ENCODE results near the gene RGS19. TPM values are rescaled to one million over a fixed set of nuclear protein-coding genes. Genes with fewer than 3 reads are reported as not detected.

Gene RGS19
- total and polyA plus RNA-seq, 5 donors = 5.8 to 9.1 (median 8.0) TPM

DNA sequence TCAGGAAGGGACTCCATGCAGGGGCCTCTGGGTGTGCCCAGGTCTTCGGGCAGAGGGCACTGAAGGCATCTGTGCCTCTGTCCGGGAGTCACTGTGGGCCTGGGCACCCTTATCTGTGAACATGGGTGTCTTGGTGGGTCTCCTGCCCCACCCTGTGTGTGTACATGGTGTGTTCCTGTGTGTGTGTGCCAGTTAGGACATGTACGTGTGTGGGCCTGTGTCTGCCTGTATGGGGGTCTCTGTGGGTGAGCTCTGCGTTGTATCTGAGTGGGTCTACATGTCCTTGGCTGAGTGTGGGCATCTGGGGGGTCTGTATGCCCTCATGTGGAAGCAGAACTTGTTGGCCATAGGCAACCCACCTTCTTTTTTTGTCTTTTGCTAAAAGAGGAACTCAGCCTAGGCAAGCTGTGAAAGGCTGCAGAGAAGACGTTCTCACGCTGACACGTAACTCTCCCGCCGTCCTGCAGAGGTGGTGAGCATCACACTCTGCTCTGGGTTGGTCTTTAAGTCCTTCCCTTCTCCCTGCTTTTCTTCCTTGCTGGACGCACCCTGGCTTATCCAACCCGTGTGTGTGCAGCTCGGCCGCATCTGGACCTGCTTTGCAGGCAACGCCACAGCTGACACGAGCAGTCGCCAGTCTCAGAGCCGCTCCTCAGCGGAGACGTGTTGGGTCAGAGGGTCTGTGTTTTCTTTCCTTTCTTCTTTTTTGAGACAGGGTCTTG is 28.6 kb upstream of the RGS19 start:
- no peak overlapping the region for H3K27ac ChIP-seq (ENCODE audit: low read length)
- H3K4me1 ChIP-seq (ENCODE audit: control insufficient read depth, insufficient read depth, low read length) = no peaks in the 10 kb centered on the region
- no peaks in the 10 kb centered on the region for H3K9me3 ChIP-seq (ENCODE audit: control insufficient read depth, low read length)
- WGBS = 61% methylated on average over 19 of the region's 19 CpGs
- H3K4me3 ChIP-seq (ENCODE audit: low read length) = no peak overlapping the region
- no peaks in the 10 kb centered on the region for H3K27me3 ChIP-seq (ENCODE audit: control insufficient read depth, insufficient read depth)
- peak; percentile 9 to 37 (median 30) for DNase-seq
- no peak for ATAC-seq
- intact Hi-C loops (cut with DNase I) = no loop called here

DNA sequence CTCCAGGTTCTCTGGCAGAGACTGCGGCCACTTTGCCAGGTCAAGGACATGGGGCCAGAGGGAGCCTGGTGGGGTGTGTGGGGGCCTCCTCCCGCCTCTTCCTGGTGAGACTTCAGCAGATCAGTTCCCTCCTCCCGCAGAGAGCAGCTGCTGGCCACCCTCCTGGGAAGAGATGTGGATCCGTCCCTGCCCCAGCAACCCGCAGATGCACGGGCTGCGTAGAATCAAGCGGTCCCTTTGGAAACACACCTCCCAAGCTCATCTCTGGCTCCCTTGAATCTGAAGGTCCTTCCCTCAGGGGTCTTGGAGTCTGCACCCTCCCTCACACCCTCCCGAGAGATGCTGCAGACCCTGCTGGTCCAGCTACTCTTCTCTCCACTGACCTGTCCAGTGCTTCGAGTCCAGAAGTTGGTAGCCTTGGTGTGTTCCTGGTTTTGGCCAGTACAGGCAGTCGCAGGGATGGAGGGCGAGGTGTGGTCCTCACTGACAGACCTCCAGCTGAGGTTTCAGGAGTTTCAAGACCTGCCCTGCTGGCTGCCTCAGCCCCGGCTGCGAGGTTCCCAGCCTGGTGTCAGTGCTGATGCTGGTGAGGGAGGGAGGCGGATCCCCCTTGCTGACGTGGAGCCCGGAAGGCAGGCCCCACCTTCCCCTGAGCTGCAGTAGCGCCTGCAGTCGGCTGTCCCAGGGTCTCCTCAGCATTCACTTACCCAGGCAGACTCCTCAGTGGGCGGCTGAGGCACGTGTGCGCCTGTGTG is 27.8 kb upstream of the RGS19 start, which contains the start of gene NPBWR2:
TSS of gene NPBWR2 (minus strand) at position 585 of the 755 bp plus-strand sequence. CDS start 734 bp downstream, outside the sequence.
- Histone ChIP-seq H3K4me3 (ENCODE audit: low read length) (no peak within 1 kb of the TSS), H3K9me3 (ENCODE audit: control insufficient read depth, low read length) (no peaks in the 10 kb centered on the region), H3K27ac (ENCODE audit: low read length) (no peak within 1 kb of the TSS), H3K4me1 (ENCODE audit: control insufficient read depth, insufficient read depth, low read length) (no peaks in the 10 kb centered on the region), H3K27me3 (ENCODE audit: control insufficient read depth, insufficient read depth) (no peaks in the 10 kb centered on the region)
- intact Hi-C loops (cut with DNase I) = no loop called here
- DNase-seq (peak; percentile 7 to 35 (median 20)), ATAC-seq (no peak)
- WGBS = 54% methylated on average over 22 of the region's 22 CpGs

DNA sequence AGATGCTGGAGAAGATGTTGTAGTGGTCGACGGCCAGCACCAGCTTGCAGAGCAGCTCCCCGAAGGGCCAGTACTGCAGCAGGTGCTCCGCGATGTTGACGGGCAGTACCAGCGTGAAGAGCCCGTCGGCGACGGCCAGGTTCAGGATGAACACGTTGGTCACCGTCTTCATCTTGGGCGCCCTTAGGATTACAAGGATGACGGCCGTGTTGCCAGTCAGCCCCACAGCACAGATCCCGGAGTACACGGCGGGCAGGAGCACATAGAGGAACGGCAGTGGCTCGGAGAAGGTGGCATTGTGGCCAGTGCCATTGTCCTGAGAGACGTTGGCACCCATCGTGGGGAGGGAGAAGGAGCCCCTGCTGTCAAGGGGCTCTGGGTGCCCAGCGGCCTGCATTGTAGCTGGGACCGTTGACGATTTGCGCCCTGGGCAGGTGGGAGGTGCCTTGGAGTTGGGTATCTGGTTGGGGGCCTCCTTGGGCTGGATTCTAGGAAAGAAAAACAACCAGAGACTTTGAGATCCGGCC is 27.2 kb upstream of the RGS19 start:
- 90% methylated on average over 28 of the region's 28 CpGs for WGBS
- intact Hi-C loops (cut with DNase I) = no loop called here
- DNase-seq (peak; percentile 6 to 54 (median 21)), ATAC-seq (no peak)
- H3K4me1 ChIP-seq (ENCODE audit: control insufficient read depth, insufficient read depth, low read length) = no peaks in the 10 kb centered on the region
- H3K27me3 ChIP-seq (ENCODE audit: control insufficient read depth, insufficient read depth) = no peaks in the 10 kb centered on the region
- no peak overlapping the region for H3K27ac ChIP-seq (ENCODE audit: low read length)
- H3K4me3 ChIP-seq (ENCODE audit: low read length) = no peak overlapping the region
- H3K9me3 ChIP-seq (ENCODE audit: control insufficient read depth, low read length) = no peaks in the 10 kb centered on the region

DNA sequence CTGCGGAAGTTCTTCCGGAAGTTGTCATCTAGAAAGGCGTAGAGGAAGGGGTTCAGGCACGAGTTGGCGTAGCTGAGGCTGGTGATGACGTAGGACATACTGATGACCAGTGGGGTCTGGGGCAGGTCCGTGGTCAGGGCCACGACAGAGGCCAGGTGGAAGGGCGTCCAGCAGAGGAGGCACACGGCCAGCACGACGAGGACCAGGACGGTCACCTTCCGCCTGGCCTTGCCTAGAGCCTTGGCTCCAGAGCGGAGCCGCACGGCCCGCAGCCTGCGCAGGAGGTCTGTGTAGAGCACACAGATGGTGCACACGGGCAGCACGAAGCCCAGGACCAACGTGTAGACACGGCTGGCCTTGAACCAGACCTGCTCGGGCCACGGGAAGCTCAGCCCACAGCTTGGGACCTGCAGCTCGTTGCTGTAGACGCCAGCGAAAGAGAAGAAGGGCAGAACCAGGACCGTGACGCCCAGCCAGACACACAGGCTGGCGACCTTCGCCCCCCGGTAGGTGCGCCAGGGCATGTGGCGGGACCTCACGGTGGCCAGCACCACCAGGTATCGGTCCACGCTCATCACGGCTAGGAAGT is 26.6 kb upstream of the RGS19 start:
- intact Hi-C loops (cut with DNase I) = no loop called here
- ATAC-seq = no peak
- Histone ChIP-seq H3K27ac (ENCODE audit: low read length) (no peak overlapping the region), H3K4me1 (ENCODE audit: control insufficient read depth, insufficient read depth, low read length) (no peaks in the 10 kb centered on the region), H3K27me3 (ENCODE audit: control insufficient read depth, insufficient read depth) (no peaks in the 10 kb centered on the region), H3K4me3 (ENCODE audit: low read length) (no peak overlapping the region), H3K9me3 (ENCODE audit: control insufficient read depth, low read length) (no peaks in the 10 kb centered on the region)
- peak in 2 of 3 donors; percentile 9 to 24 for DNase-seq
- 92% methylated on average over 39 of the region's 39 CpGs for WGBS

DNA sequence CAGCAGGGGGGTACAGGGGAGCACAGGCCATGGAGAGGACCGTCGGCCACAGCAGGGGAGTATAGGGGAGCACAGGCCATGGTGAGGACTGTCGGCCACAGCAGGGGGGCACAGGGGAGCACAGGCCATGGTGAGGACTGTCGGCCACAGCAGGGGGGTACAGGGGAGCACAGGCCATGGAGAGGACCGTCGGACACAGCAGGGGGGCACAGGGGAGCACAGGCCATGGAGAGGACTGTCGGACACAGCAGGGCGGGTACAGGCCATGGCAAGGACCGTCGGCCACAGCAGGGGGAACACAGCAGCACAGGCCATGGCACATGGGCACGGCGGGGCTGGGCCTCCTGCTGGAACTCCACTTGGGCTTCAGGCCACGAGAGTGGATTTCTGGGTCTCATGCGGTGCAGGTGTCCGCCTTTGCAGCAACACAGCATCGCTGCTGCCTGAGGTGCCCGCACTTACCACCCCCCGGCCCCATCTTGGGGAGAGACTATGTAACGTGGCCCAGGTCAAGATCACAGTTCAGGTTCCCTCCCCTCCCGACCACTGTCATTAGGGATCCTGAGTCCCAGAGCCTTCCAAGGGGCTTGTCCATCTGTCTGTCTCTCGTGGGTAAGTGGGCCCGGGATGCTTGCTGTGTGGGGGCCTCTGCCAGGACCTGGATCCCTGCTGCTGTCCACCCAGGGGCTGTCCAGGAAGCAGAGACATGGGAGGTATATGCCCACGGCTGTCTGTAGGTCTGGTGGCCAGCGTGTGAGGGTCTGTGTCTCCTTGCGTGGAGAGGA is 25.5 kb upstream of the RGS19 start:
- DNase-seq = peak; percentile 8 to 35 (median 23)
- WGBS = 85% methylated on average over 25 of the region's 25 CpGs
- Histone ChIP-seq H3K9me3 (ENCODE audit: control insufficient read depth, low read length) (no peaks in the 10 kb centered on the region), H3K27ac (ENCODE audit: low read length) (no peak overlapping the region), H3K4me3 (ENCODE audit: low read length) (no peak overlapping the region), H3K4me1 (ENCODE audit: control insufficient read depth, insufficient read depth, low read length) (no peaks in the 10 kb centered on the region), H3K27me3 (ENCODE audit: control insufficient read depth, insufficient read depth) (no peaks in the 10 kb centered on the region)
- ATAC-seq = no peak
- intact Hi-C loops (cut with DNase I) = no loop called here

DNA sequence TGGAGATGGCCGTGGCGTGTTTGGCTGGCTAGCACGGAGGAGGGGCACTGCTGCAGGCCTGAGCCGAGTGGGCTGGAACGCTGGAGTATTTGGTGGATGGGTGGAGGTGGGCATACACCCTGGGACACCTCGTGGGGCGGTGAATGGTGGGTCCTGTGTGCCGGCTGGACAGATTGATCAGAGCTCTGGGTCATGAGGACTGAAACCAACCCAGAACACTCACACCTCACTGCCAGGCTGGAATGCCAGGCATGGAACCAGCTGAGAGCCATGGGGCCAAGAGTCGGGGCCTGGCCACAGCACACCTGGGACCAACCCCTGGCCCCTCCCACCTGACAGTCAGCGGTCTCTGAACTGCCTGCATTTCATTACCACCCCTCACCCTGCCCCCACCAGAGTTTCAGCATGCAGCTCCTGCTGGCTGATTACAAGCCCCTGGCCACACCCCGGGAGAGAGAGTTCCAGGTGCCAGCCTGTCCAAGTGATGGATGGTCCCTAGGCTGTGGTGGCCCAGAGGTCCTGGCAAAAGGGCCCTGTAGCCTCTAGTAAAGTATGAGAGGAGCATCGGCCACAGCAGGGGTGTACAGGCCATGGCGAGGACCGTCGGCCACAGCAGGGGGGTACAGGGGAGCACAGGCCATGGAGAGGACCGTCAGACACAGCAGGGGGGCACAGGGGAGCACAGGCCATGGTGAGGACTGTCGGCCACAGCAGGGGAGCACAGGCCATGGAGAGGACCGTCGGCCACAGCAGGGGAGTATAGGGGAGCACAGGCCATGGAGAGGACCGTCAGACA is 24.8 kb upstream of the RGS19 start:
- ATAC-seq (no peak), DNase-seq (peak in 2 of 3 donors; percentile 23 to 31)
- Histone ChIP-seq H3K27me3 (ENCODE audit: control insufficient read depth, insufficient read depth) (no peaks in the 10 kb centered on the region), H3K27ac (ENCODE audit: low read length) (no peak overlapping the region), H3K4me3 (ENCODE audit: low read length) (no peak overlapping the region), H3K4me1 (ENCODE audit: control insufficient read depth, insufficient read depth, low read length) (no peaks in the 10 kb centered on the region), H3K9me3 (ENCODE audit: control insufficient read depth, low read length) (no peaks in the 10 kb centered on the region)
- 58% methylated on average over 20 of the region's 20 CpGs for WGBS
- intact Hi-C loops (cut with DNase I) = no loop called here

DNA sequence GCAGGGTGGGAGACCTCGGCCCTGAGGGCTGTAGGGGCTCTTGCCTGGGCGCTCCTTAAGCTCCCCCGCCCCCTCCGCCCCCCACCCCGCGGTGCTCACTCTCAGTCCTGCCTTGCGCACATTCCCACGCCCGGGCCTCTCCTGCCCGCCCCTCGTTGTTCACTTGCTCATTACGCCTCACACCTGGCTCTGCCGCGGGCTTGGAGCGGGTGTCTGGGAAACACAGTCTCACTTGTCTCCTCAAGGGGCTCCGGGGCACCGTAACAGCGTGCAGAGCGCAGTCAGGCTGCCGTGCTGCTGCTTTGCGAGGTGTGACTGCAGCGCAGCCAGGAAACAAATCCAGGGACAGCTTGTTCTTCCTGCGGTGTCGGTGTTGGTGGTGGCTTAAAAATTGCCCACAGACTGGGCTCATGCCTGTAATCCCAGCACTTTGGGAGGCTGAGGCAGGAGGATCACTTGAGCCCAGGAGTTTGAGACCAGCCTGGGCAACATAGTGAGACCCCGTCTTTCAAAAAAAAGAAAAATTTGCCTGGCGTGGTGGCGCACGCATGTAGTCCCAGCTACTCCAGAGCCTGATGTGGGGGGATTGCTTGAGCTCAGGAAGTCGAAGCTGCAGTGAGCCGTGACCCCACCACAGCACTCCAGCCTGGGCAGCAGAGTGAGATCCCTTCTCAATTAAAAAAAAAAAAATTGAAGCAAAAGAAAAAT is 23.5 kb upstream of the RGS19 start:
- intact Hi-C loops (cut with DNase I) = no loop called here
- DNase-seq (peak; percentile 26 to 74 (median 71)), ATAC-seq (peak; percentile 51 to 52)
- no peaks in the 10 kb centered on the region for H3K9me3 ChIP-seq (ENCODE audit: control insufficient read depth, low read length)
- H3K4me1 ChIP-seq (ENCODE audit: control insufficient read depth, insufficient read depth, low read length) = no peaks in the 10 kb centered on the region
- no peaks in the 10 kb centered on the region for H3K27me3 ChIP-seq (ENCODE audit: control insufficient read depth, insufficient read depth)
- 18% methylated on average over 30 of the region's 30 CpGs for WGBS
- peak overlapping the region; percentile 46 for H3K4me3 ChIP-seq (ENCODE audit: low read length)
- no peak overlapping the region for H3K27ac ChIP-seq (ENCODE audit: low read length)

DNA sequence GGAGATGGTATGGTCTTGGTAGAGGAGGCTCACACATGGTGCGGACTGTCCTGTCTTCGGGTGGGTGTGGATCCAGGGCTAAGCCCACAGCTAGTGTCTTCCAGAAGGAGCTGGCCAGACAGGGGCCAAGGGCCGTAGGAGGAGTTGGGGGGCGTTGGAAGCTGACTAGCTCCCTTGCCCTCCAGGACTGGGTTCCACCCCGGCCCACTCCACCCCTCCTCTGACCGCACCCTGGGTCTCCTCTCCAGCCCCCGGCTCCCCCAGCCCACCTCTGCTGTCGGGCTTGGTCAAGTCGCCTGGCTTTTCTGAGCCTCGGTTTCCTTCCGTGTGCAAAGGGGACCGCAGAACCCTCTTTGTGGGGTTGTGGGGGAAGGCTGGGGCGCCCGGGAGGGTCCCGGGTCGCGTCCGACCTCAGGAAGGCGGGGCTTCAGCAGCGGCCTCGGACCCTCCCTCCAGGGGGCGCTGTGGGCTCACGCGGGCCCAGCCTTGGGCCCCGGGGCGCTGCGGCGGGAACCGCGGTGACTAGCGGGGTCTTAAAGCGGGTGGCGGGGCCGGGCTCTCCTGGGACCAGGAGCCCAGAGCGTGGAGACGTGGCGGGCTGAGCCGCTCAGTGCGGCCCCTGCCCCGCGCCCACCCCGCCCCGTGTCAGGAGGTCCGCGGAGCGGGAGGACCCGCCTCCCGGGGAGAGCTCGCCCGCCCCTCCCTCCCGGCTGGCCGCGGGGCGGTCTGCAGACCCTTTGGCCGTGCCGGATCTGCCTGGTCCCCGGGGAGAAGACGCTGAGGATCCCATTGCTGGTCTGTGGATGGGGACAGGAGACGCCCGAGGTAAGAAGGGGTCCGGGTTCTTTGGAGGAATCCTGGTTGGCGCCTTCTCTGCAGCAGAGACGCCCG is 22.7 kb upstream of the RGS19 start:
- Histone ChIP-seq H3K4me1 (ENCODE audit: control insufficient read depth, insufficient read depth, low read length) (no peaks in the 10 kb centered on the region), H3K27ac (ENCODE audit: low read length) (no peak overlapping the region), H3K9me3 (ENCODE audit: control insufficient read depth, low read length) (no peaks in the 10 kb centered on the region), H3K27me3 (ENCODE audit: control insufficient read depth, insufficient read depth) (no peaks in the 10 kb centered on the region), H3K4me3 (ENCODE audit: low read length) (peak overlapping the region; percentile 46)
- intact Hi-C loops (cut with DNase I) = no loop called here
- 7% methylated on average over 64 of the region's 64 CpGs for WGBS
- peak; percentile 31 to 79 (median 76) for DNase-seq
- ATAC-seq = peak; percentile 57 to 63

Data from right cardiac atrium (tissue), 5 donors.